ENCODE measurements around the gene CACNA1C. TPM values are rescaled to one million over a fixed set of nuclear protein-coding genes. Genes with fewer than 3 reads are reported as not detected.

Gene CACNA1C
- total RNA-seq, 2 donors from 2014 or later: 0.84 to 10.2 TPM

GRCh38 chr12:2259369-2259768 lies 206.6 kb downstream of the CACNA1C start:
- intact Hi-C loops (cut with DNase I): no loop called here
- Histone ChIP-seq H3K4me3 (no peak overlapping the region), H3K4me1 (no peaks in the 10 kb centered on the region), H3K9ac (ENCODE audit: low read depth in 2 of 2, low read length in 2 of 2) (no peak overlapping the region), H3K9me3 (no peaks in the 10 kb centered on the region), H3K27ac (no peak overlapping the region), H3K27me3 (no peaks in the 10 kb centered on the region), H3K36me3 (no peaks in the 10 kb centered on the region)
- DNase-seq: no peak
- no peak for TF ChIP-seq CTCF (IDR thresholded peaks at IDR 0.05)

- Histone ChIP-seq H3K4me3 (no peak overlapping the region), H3K27ac (no peak overlapping the region), H3K27me3 (no peaks in the 10 kb centered on the region), H3K36me3 (no peaks in the 10 kb centered on the region), H3K9ac (ENCODE audit: low read depth in 2 of 2, low read length in 2 of 2) (no peak overlapping the region), H3K4me1 (no peaks in the 10 kb centered on the region), H3K9me3 (no peaks in the 10 kb centered on the region)
- TF ChIP-seq CTCF (IDR thresholded peaks at IDR 0.05): no peak
- intact Hi-C loops (cut with DNase I): no loop called here
- no peak for DNase-seq
These were observed 207.7 kb downstream of the CACNA1C start for GRCh38 chr12:2260441-2260840.

GRCh38 chr12:2261708-2262107 lies 208.9 kb downstream of the CACNA1C start:
- DNase-seq: no peak
- no peak for TF ChIP-seq CTCF (IDR thresholded peaks at IDR 0.05)
- Histone ChIP-seq H3K27ac (no peak overlapping the region), H3K9ac (ENCODE audit: low read depth in 2 of 2, low read length in 2 of 2) (no peak overlapping the region), H3K4me1 (no peaks in the 10 kb centered on the region), H3K36me3 (no peaks in the 10 kb centered on the region), H3K27me3 (no peaks in the 10 kb centered on the region), H3K9me3 (no peaks in the 10 kb centered on the region), H3K4me3 (no peak overlapping the region)
- intact Hi-C loops (cut with DNase I): no loop called here

- H3K36me3 ChIP-seq: no peaks in the 10 kb centered on the region
- intact Hi-C loops (cut with DNase I): no loop called here
- H3K9ac ChIP-seq (ENCODE audit: low read depth in 2 of 2, low read length in 2 of 2): no peak overlapping the region
- H3K4me3 ChIP-seq: no peak overlapping the region
- no peaks in the 10 kb centered on the region for H3K9me3 ChIP-seq
- TF ChIP-seq CTCF (IDR thresholded peaks at IDR 0.05): no peak
- no peaks in the 10 kb centered on the region for H3K27me3 ChIP-seq
- no peak overlapping the region for H3K27ac ChIP-seq
- no peaks in the 10 kb centered on the region for H3K4me1 ChIP-seq
- no peak for DNase-seq
These were observed 209.7 kb downstream of the CACNA1C start for GRCh38 chr12:2262449-2262848.

- Histone ChIP-seq H3K27ac (no peak overlapping the region), H3K4me1 (no peaks in the 10 kb centered on the region), H3K9me3 (no peaks in the 10 kb centered on the region), H3K36me3 (no peaks in the 10 kb centered on the region), H3K27me3 (no peaks in the 10 kb centered on the region), H3K9ac (ENCODE audit: low read depth in 2 of 2, low read length in 2 of 2) (no peak overlapping the region), H3K4me3 (no peak overlapping the region)
- intact Hi-C loops (cut with DNase I): no loop called here
- DNase-seq: no peak
- TF ChIP-seq CTCF (IDR thresholded peaks at IDR 0.05): no peak
These were observed 211.1 kb downstream of the CACNA1C start for GRCh38 chr12:2263901-2264300.
